Endodermal cell (in vitro differentiated cells): Measurements from ENCODE around the gene STK4. TPM values are rescaled to one million over a fixed set of nuclear protein-coding genes. Genes with fewer than 3 reads are reported as not detected.

Source experiments
- DNase-seq: peaks from one replicate; pipeline ENCODE4 v3.0.0-alpha.2; 2017
- H3K27ac ChIP-seq: 2 replicates; pipeline ENCODE4 v1.5.1; 2013; ENCODE audit warnings: mild to moderate bottlenecking, low read depth, low read length, moderate library complexity
- H3K27me3 ChIP-seq: 2 replicates; pipeline ENCODE4 v1.6.1; 2013; ENCODE audit warnings: mild to moderate bottlenecking, low read length, moderate library complexity; ENCODE audit not compliant: insufficient read depth, control insufficient read depth, poor library complexity, severe bottlenecking
- H3K36me3 ChIP-seq: 2 replicates; pipeline ENCODE4 v1.7.0; 2013; ENCODE audit warnings: mild to moderate bottlenecking, low read length, moderate library complexity; ENCODE audit not compliant: control insufficient read depth, insufficient read depth
- H3K4me1 ChIP-seq: one replicate; pipeline ENCODE4 v1.7.0; 2013; ENCODE audit warnings: low read length; ENCODE audit not compliant: control insufficient read depth, insufficient read depth
- H3K4me3 ChIP-seq: 2 replicates; pipeline ENCODE4 v1.5.1; 2013; ENCODE audit warnings: mild to moderate bottlenecking, low read length, moderate library complexity
- H3K9ac ChIP-seq: 2 replicates; pipeline ENCODE4 v1.6.1; 2013; ENCODE audit warnings: mild to moderate bottlenecking, low read length, moderate library complexity; ENCODE audit not compliant: poor library complexity, severe bottlenecking; ENCODE audit errors: extremely low read depth
- H3K9me3 ChIP-seq: 2 replicates; pipeline ENCODE4 v1.6.1; 2013; ENCODE audit warnings: mild to moderate bottlenecking, low read length, moderate library complexity; ENCODE audit not compliant: control insufficient read depth
- H3K27ac Mint-ChIP-seq: 2 replicates; pipeline ENCODE4 v1.8.0; 2020; ENCODE audit warnings: mixed read lengths
- H3K27me3 Mint-ChIP-seq: 2 replicates; pipeline ENCODE4 v1.8.0; 2021; ENCODE audit warnings: mild to moderate bottlenecking, mixed read lengths; ENCODE audit not compliant: insufficient read depth
- H3K36me3 Mint-ChIP-seq: 2 replicates; pipeline ENCODE4 v1.8.0; 2020; ENCODE audit warnings: low read depth, mixed read lengths
- H3K4me1 Mint-ChIP-seq: 2 replicates; pipeline ENCODE4 v1.8.0; 2020; ENCODE audit warnings: mixed read lengths
- H3K4me3 Mint-ChIP-seq: 2 replicates; pipeline ENCODE4 v1.8.0; 2020; ENCODE audit warnings: mild to moderate bottlenecking, moderate library complexity, mixed read lengths
- H3K9me3 Mint-ChIP-seq: 2 replicates; pipeline ENCODE4 v1.8.0; 2020; ENCODE audit warnings: mild to moderate bottlenecking, mixed read lengths
- CTCF ChIP-seq: fragments of 200-600 bp; sonication (generic); conservative IDR thresholded peaks from 2 replicates; pipeline ENCODE4 v1.5.0; 2021; ENCODE audit warnings: antibody characterized with exemption, mild to moderate bottlenecking
- WGBS, 2 experiments: methylation state at CpG; one replicate each; pipeline versions ENCODE4 v1.1.5 to v1.1.7; 2013; ENCODE audit warnings: missing lambda C conversion rate in 2 of 2, mixed read lengths in 1 of 2; ENCODE audit not compliant: insufficient coverage in 1 of 2, insufficient read length in 1 of 2; 5-methylcytosine and 5-hydroxymethylcytosine counted together
- total RNA-seq, 2 donors: library from RNA; stranded (reverse); fragmentation: NEBNext Ultra II Directional in 1 of 2; extraction: Animal tissue kit (Norgen Biotek cat#: 25700) in 1 of 2; gene quantifications; 2 replicates in 1 of 2; 3 replicates in 1 of 2; pipeline ENCODE4 v1.2.1, GENCODE V29; 2021

The STK4 gene
- total RNA-seq, 2 donors from 2014 or later: 29.2 to 33.1 TPM

- Histone ChIP-seq H3K9ac (no peak overlapping the region), H3K27ac (no peak overlapping the region), H3K9me3 (no peaks in the 10 kb centered on the region), H3K36me3 (peaks cover 91% of the 10 kb centered on the region), H3K4me1 (peaks cover 4% of the 10 kb centered on the region), H3K4me3 (no peak overlapping the region), H3K27me3 (no peaks in the 10 kb centered on the region)
- H3K27ac Mint-ChIP-seq: no peak overlapping the region
- H3K36me3 Mint-ChIP-seq: peaks cover 77% of the 10 kb centered on the region
- 93 to 94% methylated on average over 5 to 9 of the region's 9 CpGs for WGBS, 2 experiments
- peaks cover 12% of the 10 kb centered on the region for H3K4me1 Mint-ChIP-seq
- DNase-seq: no peak
- H3K4me3 Mint-ChIP-seq: no peak overlapping the region
- H3K27me3 Mint-ChIP-seq: no peaks in the 10 kb centered on the region
- H3K9me3 Mint-ChIP-seq: no peaks in the 10 kb centered on the region
- TF ChIP-seq CTCF: no peak
Observed at GRCh38 chr20:44938637-44939036, 27.7 kb upstream of the STK4 start.

- Histone ChIP-seq H3K27me3 (no peaks in the 10 kb centered on the region), H3K9ac (no peak overlapping the region), H3K36me3 (peaks cover 95% of the 10 kb centered on the region), H3K27ac (no peak overlapping the region), H3K4me3 (no peak overlapping the region), H3K9me3 (no peaks in the 10 kb centered on the region), H3K4me1 (peaks cover 4% of the 10 kb centered on the region)
- no peak for TF ChIP-seq CTCF
- Mint-ChIP-seq H3K36me3 (peaks cover 73% of the 10 kb centered on the region), H3K27me3 (no peaks in the 10 kb centered on the region), H3K4me3 (no peak overlapping the region), H3K9me3 (no peaks in the 10 kb centered on the region), H3K4me1 (peaks cover 12% of the 10 kb centered on the region), H3K27ac (no peak overlapping the region)
- no peak for DNase-seq
- WGBS, 2 experiments: 91 to 95% methylated on average over 5 to 7 of the region's 7 CpGs
Observed at GRCh38 chr20:44941120-44941691, 25.1 kb upstream of the STK4 start.

GRCh38 chr20:44942264-44942973 is 23.9 kb upstream of the STK4 start:
- no peak overlapping the region for H3K27ac ChIP-seq
- no peak overlapping the region for H3K9ac ChIP-seq
- peaks cover 4% of the 10 kb centered on the region for H3K4me1 ChIP-seq
- H3K27me3 ChIP-seq: no peaks in the 10 kb centered on the region
- Mint-ChIP-seq H3K27me3 (no peaks in the 10 kb centered on the region), H3K4me1 (peaks cover 6% of the 10 kb centered on the region), H3K4me3 (no peak overlapping the region), H3K27ac (peak overlapping the region; percentile 62), H3K36me3 (peaks cover 71% of the 10 kb centered on the region), H3K9me3 (no peaks in the 10 kb centered on the region)
- no peak overlapping the region for H3K4me3 ChIP-seq
- H3K9me3 ChIP-seq: no peaks in the 10 kb centered on the region
- H3K36me3 ChIP-seq: peaks cover 95% of the 10 kb centered on the region
- peak; percentile 62 for DNase-seq
- TF ChIP-seq CTCF: peak; percentile 63
- 78 to 92% methylated on average over 1 to 4 of the region's 4 CpGs for WGBS, 2 experiments
